H1 (cell line): ENCODE measurements around the gene TNP2. TPM values are rescaled to one million over a fixed set of nuclear protein-coding genes. Genes with fewer than 3 reads are reported as not detected.

Experiments
- CTCF ChIA-PET: fragments of 300-600 bp; sonication (Branson Sonifier 250); formaldehyde crosslinking; loops from one replicate; lab custom pipeline; 2021; ENCODE audit not compliant: partially characterized antibody; lab: Charles Lee
- POLR2A ChIA-PET: fragments of 300-600 bp; sonication (Branson Sonifier 250); formaldehyde crosslinking; loops from one replicate; lab custom pipeline; 2021; ENCODE audit warnings: inconsistent platforms; ENCODE audit not compliant: partially characterized antibody; lab: Charles Lee
- DNase-seq, 2 experiments: peaks; one replicate each; pipeline versions ENCODE4 v3.0.0 to v3.0.0-alpha.2; 2010 to 2022; ENCODE audit warnings: low spot score in 2 of 2, low read depth in 1 of 2, mixed read lengths in 1 of 2
- FAIRE-seq: peaks from 2 replicates; lab custom pipeline; 2011; peaks lifted over from hg19 to GRCh38; lab: Jason Lieb, UNC
- H2AFZ ChIP-seq: 2 replicates; pipeline ENCODE4 v1.8.1; 2012; ENCODE audit warnings: low read length, inconsistent platforms
- H2AK5ac ChIP-seq: 2 replicates; pipeline ENCODE4 v1.6.1; 2013; ENCODE audit warnings: low read depth, low read length
- H2BK120ac ChIP-seq: replicated peaks from 2 replicates; pipeline ENCODE3; 2013; ENCODE audit warnings: low read depth, low read length, inconsistent platforms
- H2BK12ac ChIP-seq: 2 replicates; pipeline ENCODE4 v1.6.1; 2013; ENCODE audit warnings: low read depth, low read length
- H2BK15ac ChIP-seq: 2 replicates; pipeline ENCODE4 v1.6.1; 2013; ENCODE audit warnings: low read length
- H2BK20ac ChIP-seq: 2 replicates; pipeline ENCODE4 v1.6.1; 2013; ENCODE audit warnings: low read length
- H2BK5ac ChIP-seq: 2 replicates; pipeline ENCODE4 v1.6.1; 2013; ENCODE audit warnings: low read depth, low read length
- H3K14ac ChIP-seq: 2 replicates; pipeline ENCODE4 v1.6.1; 2013; ENCODE audit warnings: inconsistent platforms; ENCODE audit not compliant: insufficient read length
- H3K18ac ChIP-seq: 2 replicates; pipeline ENCODE4 v1.6.1; 2013; ENCODE audit warnings: low read length; ENCODE audit errors: extremely low read depth
- H3K23ac ChIP-seq: 2 replicates; pipeline ENCODE4 v1.6.1; 2013; ENCODE audit warnings: inconsistent platforms; ENCODE audit not compliant: insufficient read length
- H3K23me2 ChIP-seq: 2 replicates; pipeline ENCODE4 v1.6.1; 2013; ENCODE audit warnings: low read depth, low read length
- H3K27ac ChIP-seq: 2 replicates; pipeline ENCODE4 v1.6.1; 2011; ENCODE audit warnings: low read depth, low read length, inconsistent platforms
- H3K27me3 ChIP-seq, 4 experiments: replicated peaks in 1 of 4; 1 replicate in 1 of 4; 2 replicates in 3 of 4; pipeline versions ENCODE4 v1.6.1 to v1.8.1; 2011 to 2013; ENCODE audit warnings: low read length in 3 of 4, mild to moderate bottlenecking in 3 of 4, inconsistent platforms in 2 of 4, mixed read lengths in 2 of 4, moderate library complexity in 1 of 4; ENCODE audit not compliant: control insufficient read depth in 3 of 4, insufficient read depth in 3 of 4; ENCODE audit errors: extremely low read depth in 1 of 4
- H3K36me3 ChIP-seq, 4 experiments: 2 replicates each; pipeline versions ENCODE4 v1.6.1 to v1.8.1; 2011 to 2013; ENCODE audit warnings: mild to moderate bottlenecking in 4 of 4, low read length in 3 of 4, moderate library complexity in 2 of 4, control low read depth in 1 of 4, inconsistent platforms in 1 of 4; ENCODE audit not compliant: insufficient read depth in 4 of 4, control insufficient read depth in 2 of 4
- H3K4ac ChIP-seq: replicated peaks from 2 replicates; pipeline ENCODE3; 2013; ENCODE audit warnings: low read length, low read depth, mixed read lengths, inconsistent platforms; ENCODE audit not compliant: insufficient read length
- H3K4me1 ChIP-seq, 4 experiments: replicated peaks in 1 of 4; 1 replicate in 1 of 4; 2 replicates in 3 of 4; pipeline versions ENCODE4 v1.6.1 to v1.8.1; 2011 to 2013; ENCODE audit warnings: low read length in 3 of 4, inconsistent platforms in 2 of 4, mixed read lengths in 1 of 4; ENCODE audit not compliant: insufficient read depth in 4 of 4, control insufficient read depth in 3 of 4
- H3K4me2 ChIP-seq, 2 experiments: 2 replicates each; pipeline versions ENCODE4 v1.6.1 to v1.8.1; 2011 to 2013; ENCODE audit warnings: low read depth in 2 of 2, low read length in 2 of 2, control low read depth in 1 of 2, inconsistent platforms in 1 of 2, mild to moderate bottlenecking in 1 of 2; ENCODE audit not compliant: insufficient read depth in 1 of 2
- H3K4me3 ChIP-seq, 4 experiments: fragments of 200-600, 300-600 bp in 1 of 4; sonication (generic), shearing (Covaris generic), sonication (Bioruptor Twin) in 1 of 4; 2 replicates each; pipeline versions ENCODE4 v1.5.1 to v1.8.1; 2011 to 2016; ENCODE audit warnings: low read length in 4 of 4, low read depth in 3 of 4, control low read depth in 2 of 4, inconsistent platforms in 2 of 4, mild to moderate bottlenecking in 2 of 4, mixed read lengths in 1 of 4, moderate library complexity in 1 of 4; ENCODE audit not compliant: insufficient read depth in 2 of 4; ENCODE audit errors: extremely low read depth in 1 of 4
- H3K56ac ChIP-seq: replicated peaks from 2 replicates; pipeline ENCODE3; 2013; ENCODE audit warnings: low read depth, mild to moderate bottlenecking, mixed read lengths, low read length, inconsistent platforms; ENCODE audit not compliant: insufficient read length
- H3K79me1 ChIP-seq: 2 replicates; pipeline ENCODE4 v1.6.1; 2013; ENCODE audit warnings: low read depth, low read length, control low read depth
- H3K79me2 ChIP-seq, 2 experiments: 2 replicates each; pipeline versions ENCODE4 v1.6.1 to v1.8.1; 2012 to 2013; ENCODE audit warnings: low read length in 2 of 2, mild to moderate bottlenecking in 2 of 2, inconsistent platforms in 1 of 2; ENCODE audit not compliant: insufficient read depth in 2 of 2, control insufficient read depth in 1 of 2
- H3K9ac ChIP-seq, 4 experiments: replicated peaks in 1 of 4; 1 replicate in 1 of 4; 2 replicates in 3 of 4; pipeline versions ENCODE4 v1.6.1 to v1.8.1; 2011 to 2013; ENCODE audit warnings: low read depth in 3 of 4, low read length in 3 of 4, control low read depth in 2 of 4, mild to moderate bottlenecking in 2 of 4, moderate library complexity in 2 of 4, inconsistent platforms in 1 of 4; ENCODE audit errors: extremely low read depth in 1 of 4
- H3K9me3 ChIP-seq, 2 experiments: 2 replicates each; pipeline versions ENCODE4 v1.6.1 to v1.8.1; 2012 to 2013; ENCODE audit warnings: mild to moderate bottlenecking in 2 of 2, moderate library complexity in 2 of 2, control low read depth in 1 of 2, inconsistent platforms in 1 of 2, low read depth in 1 of 2, low read length in 1 of 2, mixed read lengths in 1 of 2; ENCODE audit not compliant: insufficient read depth in 2 of 2
- H4K20me1 ChIP-seq, 2 experiments: replicated peaks in 1 of 2; 2 replicates each; pipeline versions ENCODE3 to v1.8.1; 2011 to 2013; ENCODE audit warnings: inconsistent platforms in 2 of 2, low read length in 2 of 2, mild to moderate bottlenecking in 1 of 2; ENCODE audit not compliant: insufficient read depth in 2 of 2, control insufficient read depth in 1 of 2
- H4K5ac ChIP-seq: 2 replicates; pipeline ENCODE4 v1.6.1; 2013; ENCODE audit warnings: low read length, low read depth, mixed read lengths, inconsistent platforms; ENCODE audit not compliant: insufficient read length
- H4K8ac ChIP-seq: 2 replicates; pipeline ENCODE4 v1.8.0; 2013; ENCODE audit warnings: mild to moderate bottlenecking, moderate library complexity, low read length, inconsistent platforms; ENCODE audit not compliant: insufficient read depth; ENCODE audit errors: extremely low read depth
- H4K91ac ChIP-seq: replicated peaks from 2 replicates; pipeline ENCODE3; 2013; ENCODE audit warnings: low read length, mixed read lengths, inconsistent platforms; ENCODE audit not compliant: insufficient read length
- CBX5 ChIP-seq: fragments of 300-800, 300-1000 bp; sonication (generic); IDR thresholded peaks from 2 replicates; pipeline ENCODE4 v1.7.1; 2016; ENCODE audit warnings: antibody characterized with exemption, low read length, low read depth
- CEBPB ChIP-seq: IDR thresholded peaks from 2 replicates; pipeline ENCODE4 v1.6.1; 2012; ENCODE audit warnings: low read depth, low read length
- JUND ChIP-seq: IDR thresholded peaks from 2 replicates; pipeline ENCODE4 v1.6.1; 2011; ENCODE audit warnings: mild to moderate bottlenecking, improper control_type of control experiment, low read length
- POLR2AphosphoS5 ChIP-seq: IDR thresholded peaks from 2 replicates; pipeline ENCODE4 v1.6.1; 2011; ENCODE audit warnings: low read depth, low read length
- POU5F1 ChIP-seq: IDR thresholded peaks from 2 replicates; pipeline ENCODE4 v1.6.1; 2011; ENCODE audit warnings: low read depth, mild to moderate bottlenecking, low read length, moderate library complexity
- RFX5 ChIP-seq: IDR thresholded peaks from 2 replicates; pipeline ENCODE4 v1.6.1; 2011; ENCODE audit warnings: low read depth, low read length, improper control_type of control experiment, borderline replicate concordance
- SAP30 ChIP-seq: fragments of 300-600 bp; sonication (generic); IDR thresholded peaks from 2 replicates; pipeline ENCODE4 v1.7.1; 2012; ENCODE audit warnings: low read length, moderate library complexity, mild to moderate bottlenecking, inconsistent platforms; ENCODE audit not compliant: insufficient read depth, insufficient replicate concordance
- SUZ12 ChIP-seq: fragments of 200-600 bp; sonication (generic); IDR thresholded peaks from 2 replicates; pipeline ENCODE4 v1.6.1; 2012; ENCODE audit warnings: mild to moderate bottlenecking, inconsistent platforms, low read length, moderate library complexity, mixed read lengths
- TEAD4 ChIP-seq: IDR thresholded peaks from 2 replicates; pipeline ENCODE4 v1.6.1; 2012; ENCODE audit warnings: low read depth, low read length, inconsistent platforms, mixed read lengths
- YY1 ChIP-seq: IDR thresholded peaks from 2 replicates; pipeline ENCODE4 v1.6.1; 2011; ENCODE audit warnings: low read depth, mild to moderate bottlenecking, low read length
- WGBS, 2 experiments: shearing (Covaris generic) in 1 of 2; methylation state at CpG; one replicate each; pipeline versions ENCODE4 v1.1.6 to v1.1.7; 2013 to 2015; ENCODE audit warnings: low lambda C conversion rate in 2 of 2, mixed read lengths in 2 of 2, inconsistent platforms in 1 of 2, low coverage in 1 of 2, missing lambda C conversion rate in 1 of 2; ENCODE audit not compliant: insufficient replicate concordance in 2 of 2, insufficient coverage in 1 of 2, insufficient read length in 1 of 2; ENCODE audit errors: extremely low coverage in 1 of 2, missing lambda C conversion rate in 1 of 2; 5-methylcytosine and 5-hydroxymethylcytosine counted together
- polyA plus RNA-seq, 7 experiments: library from polyadenylated mRNA; depleted of rRNA in 3 of 7; stranded (reverse) in 5 of 7; unstranded in 2 of 7; fragments of >200 nt in 5 of 7; fragments of 200-250 nt in 2 of 7; gene quantifications; 1 replicate in 5 of 7; 2 replicates in 1 of 7; 4 replicates in 1 of 7; pipeline versions ENCODE4 v1.2.1 to v1.2.3, GENCODE V29; 2011 to 2013; ENCODE audit warnings: missing spikeins in 2 of 7, mixed read lengths in 2 of 7
- total RNA-seq: library from RNA; stranded (reverse); fragmentation: NEBNext Ultra II Directional; extraction: Animal tissue kit (Norgen Biotek cat#: 25700); gene quantifications from 2 replicates; pipeline ENCODE4 v1.2.1, GENCODE V29; 2021
- TF ChIP-seq, protein P1 (sequence below): IDR thresholded peaks from 2 replicates; pipeline ENCODE4 v1.6.1; 2012; ENCODE audit warnings: low read length, inconsistent platforms

The TNP2 gene
- total and polyA plus RNA-seq, 2 of the 8 experiments (the other 6 are each of a cell fraction or from before 2014, with no cell fraction given), result not detected

DNA sequence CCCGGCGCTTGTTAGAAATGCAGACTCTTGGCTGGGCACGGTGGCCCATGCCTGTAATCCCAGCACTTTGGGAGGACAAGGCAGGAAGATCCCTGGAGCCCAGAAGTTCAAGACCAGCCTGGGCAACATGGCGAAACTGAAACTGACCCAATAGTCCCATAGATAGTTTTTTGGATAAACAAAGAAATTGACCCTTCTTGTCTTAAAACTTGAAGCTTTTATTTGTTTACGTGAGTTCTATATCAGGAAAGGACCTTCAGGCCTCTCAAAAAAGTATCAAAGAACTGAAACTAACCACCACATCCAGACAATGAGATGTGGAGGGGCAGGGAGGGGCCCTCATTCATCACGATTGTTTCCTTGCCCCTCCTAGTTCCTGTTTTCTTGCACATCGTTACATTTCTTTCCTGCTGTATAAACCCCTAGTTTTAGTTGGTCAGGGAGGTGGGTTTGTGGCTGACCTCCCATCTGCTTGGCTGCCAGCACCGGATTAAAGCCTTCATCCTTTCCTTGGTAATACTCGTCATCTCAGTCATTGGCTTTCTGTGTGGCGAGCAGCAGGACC, 42.0 kb upstream of the TNP2 start:
- Histone ChIP-seq H3K14ac (no peak overlapping the region), H3K27ac (no peak overlapping the region), H3K23ac (no peak overlapping the region), H2BK15ac (peak overlapping the region; percentile 72; the same call in 1 of the 2 replicates), H3K18ac (no peak overlapping the region), H3K79me2 (no peaks in the 10 kb centered on the region), H3K4me1 (peaks cover 18 to 38% (median 21%) of the 10 kb centered on the region in 4 experiments), H3K23me2 (peaks cover 2% of the 10 kb centered on the region; the same call in 1 of the 2 replicates), H3K36me3 (no peaks in the 10 kb centered on the region), H3K79me1 (no peaks in the 10 kb centered on the region), H3K4me3 (no peak overlapping the region), H3K9ac (no peak overlapping the region), H4K5ac (no peak overlapping the region), H2AFZ (no peak overlapping the region), H3K9me3 (no peaks in the 10 kb centered on the region), H2BK20ac (peak overlapping the region; percentile 97; the same call in 1 of the 2 replicates), H2AK5ac (peak overlapping the region; percentile 67; the same call in 1 of the 2 replicates), H2BK5ac (peak overlapping the region; percentile 52; the same call in 1 of the 2 replicates), H4K8ac (no peak overlapping the region), H2BK12ac (peak overlapping the region; percentile 68; the same call in 1 of the 2 replicates), H4K20me1 (no peaks in the 10 kb centered on the region), H3K4me2 (no peak overlapping the region), H3K27me3 (no peaks in the 10 kb centered on the region), H3K4ac (peak overlapping the region; percentile 12), H4K91ac (peak overlapping the region; percentile 45), H3K56ac (no peak overlapping the region), H2BK120ac (peak overlapping the region; percentile 28)
- ChIA-PET POLR2A (interaction anchor here (1.0 to 3.5 kb wide), 5 partner anchors 23 to 55 kb away, joined by 3 to 27 read pairs (median 3); partner anchors contain the start of gene SOCS1), CTCF (interaction anchor here (0.6 to 1.5 kb wide), 4 partner anchors 13 to 54 kb away, joined by 3 to 4 read pairs (median 3); no protein-coding TSS in a partner anchor)
- DNase-seq, result no peak
- FAIRE-seq, result no peak
- WGBS, 2 experiments, result 91% methylated on average over 10 of the region's 10 CpGs; no CpG with 5 or more reads in 1 of the 2 experiments
- TF ChIP-seq RFX5, result no peak
- TF ChIP-seq TEAD4, result no peak
- no peak for TF ChIP-seq JUND
- TF ChIP-seq, protein P1, sequence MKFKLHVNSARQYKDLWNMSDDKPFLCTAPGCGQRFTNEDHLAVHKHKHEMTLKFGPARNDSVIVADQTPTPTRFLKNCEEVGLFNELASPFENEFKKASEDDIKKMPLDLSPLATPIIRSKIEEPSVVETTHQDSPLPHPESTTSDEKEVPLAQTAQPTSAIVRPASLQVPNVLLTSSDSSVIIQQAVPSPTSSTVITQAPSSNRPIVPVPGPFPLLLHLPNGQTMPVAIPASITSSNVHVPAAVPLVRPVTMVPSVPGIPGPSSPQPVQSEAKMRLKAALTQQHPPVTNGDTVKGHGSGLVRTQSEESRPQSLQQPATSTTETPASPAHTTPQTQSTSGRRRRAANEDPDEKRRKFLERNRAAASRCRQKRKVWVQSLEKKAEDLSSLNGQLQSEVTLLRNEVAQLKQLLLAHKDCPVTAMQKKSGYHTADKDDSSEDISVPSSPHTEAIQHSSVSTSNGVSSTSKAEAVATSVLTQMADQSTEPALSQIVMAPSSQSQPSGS, result no peak
- no peak for TF ChIP-seq YY1
- TF ChIP-seq SUZ12, result no peak
- TF ChIP-seq SAP30, result no peak
- no peak for TF ChIP-seq CBX5
- TF ChIP-seq CEBPB, result no peak
- no peak for TF ChIP-seq POLR2AphosphoS5
- TF ChIP-seq POU5F1, result no peak
